NCI-H2196 treated with DMSO at 0.1 percent for 48 hours (cell line): ENCODE data around the gene SMAD7.

Experiments used
- DNase-seq: peaks from one replicate; lab custom pipeline; 2025; ENCODE audit not compliant: unreplicated experiment; lab: John Stamatoyannopoulos, UW

The SMAD7 gene

DNA sequence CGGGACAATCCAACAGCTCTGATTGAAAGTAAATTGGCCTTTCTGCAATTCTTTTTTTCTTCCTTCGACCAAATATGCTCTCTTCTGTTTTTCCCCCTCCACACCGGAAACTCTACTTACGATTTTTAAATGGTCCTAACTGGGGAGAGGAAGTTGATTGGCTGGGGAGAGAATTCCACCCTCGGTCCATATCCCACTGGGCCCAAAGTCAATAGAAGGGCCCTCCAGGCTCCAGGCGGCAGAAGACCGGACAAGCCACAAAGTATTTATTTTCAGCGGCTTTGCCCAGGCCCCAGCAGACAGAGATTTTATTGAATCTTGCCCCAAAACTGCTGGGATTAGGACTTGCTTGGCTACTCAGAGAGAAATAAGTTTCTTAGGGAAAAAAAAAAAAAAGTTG lies 37.1 kb upstream of the SMAD7 start:
- no peak for DNase-seq

GRCh38 chr18:48986851-48987761 lies 36.3 kb upstream of the SMAD7 start:
- DNase-seq = no peak

- no peak for DNase-seq
These were observed 34.4 kb upstream of the SMAD7 start for GRCh38 chr18:48985161-48985560.

DNA sequence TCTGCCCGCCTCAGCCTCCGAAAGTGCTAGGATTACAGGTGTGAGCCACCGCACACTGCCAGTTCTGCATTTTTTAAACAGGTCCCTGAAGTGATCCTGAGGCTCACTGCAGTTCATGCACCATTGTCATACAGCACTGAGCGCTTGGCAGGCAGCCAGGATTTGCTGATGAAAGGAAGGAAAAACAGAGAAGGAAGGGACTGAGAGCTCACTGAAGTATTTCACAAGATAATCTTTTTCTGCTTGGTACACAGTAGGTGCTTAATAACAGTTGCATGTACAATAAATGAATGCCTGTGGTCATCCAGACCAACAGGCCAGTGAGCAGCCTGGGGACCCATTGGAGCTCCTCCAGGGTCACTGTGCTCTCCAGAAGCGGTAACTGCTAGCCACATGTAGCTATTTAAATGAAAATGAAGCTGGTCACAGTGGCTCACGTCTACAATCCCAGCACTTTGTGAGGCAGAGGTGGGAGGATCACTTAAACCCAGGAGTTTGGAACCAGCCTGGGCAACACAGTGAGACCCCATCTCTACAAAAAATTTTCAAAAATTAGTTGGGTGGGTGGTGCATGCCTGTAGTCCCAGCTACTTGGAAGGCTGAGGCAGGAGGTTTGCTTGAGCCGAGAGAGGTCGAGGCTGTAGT lies 33.1 kb upstream of the SMAD7 start:
- DNase-seq = no peak

- DNase-seq = no peak
These were observed 31.5 kb upstream of the SMAD7 start for GRCh38 chr18:48982266-48982665.

DNA sequence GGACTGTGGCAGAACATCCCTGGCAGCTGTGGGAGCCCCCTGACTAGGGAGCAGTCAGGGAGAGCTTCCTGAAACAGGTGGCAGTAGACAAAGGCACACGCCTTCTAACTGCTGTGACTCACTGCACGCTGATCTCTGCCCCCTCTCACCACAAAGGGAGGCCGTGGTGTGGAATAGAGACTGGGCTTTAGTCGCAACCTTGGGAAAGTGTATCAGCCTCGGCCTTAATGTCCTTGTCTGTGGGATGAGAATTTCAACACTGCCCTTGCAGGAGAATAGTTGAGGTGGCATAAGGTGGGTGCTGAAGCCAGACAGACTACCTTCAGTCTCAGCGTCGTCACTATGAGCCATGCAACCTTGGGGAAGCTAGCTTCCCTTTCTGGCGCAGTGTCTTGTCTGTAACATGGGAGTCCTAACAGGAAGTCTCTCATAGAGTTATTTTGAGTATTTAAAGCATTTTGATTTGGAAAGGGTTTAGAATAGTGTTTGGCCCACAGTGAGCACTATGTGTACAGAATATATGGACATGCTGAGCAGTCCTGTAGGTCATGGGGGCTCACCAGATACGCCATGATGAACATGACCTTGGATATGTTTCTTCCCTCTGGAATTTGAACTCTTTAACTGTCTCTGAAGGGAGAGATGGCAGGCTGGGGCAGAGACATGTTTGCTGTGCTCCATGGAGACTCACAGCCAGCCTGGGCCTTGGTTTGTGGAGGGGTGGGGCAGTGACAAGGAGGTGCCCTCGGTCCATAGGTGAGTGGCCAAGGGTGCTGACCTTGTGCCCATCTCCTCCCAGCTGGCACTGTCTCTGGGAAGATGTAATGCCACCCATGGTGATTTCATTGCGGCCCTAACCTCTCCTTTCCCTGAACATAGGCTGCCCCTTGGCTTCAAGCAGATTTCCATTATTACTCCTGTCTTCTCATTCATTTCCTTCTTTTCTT lies 29.5 kb upstream of the SMAD7 start:
- DNase-seq = no peak

DNA sequence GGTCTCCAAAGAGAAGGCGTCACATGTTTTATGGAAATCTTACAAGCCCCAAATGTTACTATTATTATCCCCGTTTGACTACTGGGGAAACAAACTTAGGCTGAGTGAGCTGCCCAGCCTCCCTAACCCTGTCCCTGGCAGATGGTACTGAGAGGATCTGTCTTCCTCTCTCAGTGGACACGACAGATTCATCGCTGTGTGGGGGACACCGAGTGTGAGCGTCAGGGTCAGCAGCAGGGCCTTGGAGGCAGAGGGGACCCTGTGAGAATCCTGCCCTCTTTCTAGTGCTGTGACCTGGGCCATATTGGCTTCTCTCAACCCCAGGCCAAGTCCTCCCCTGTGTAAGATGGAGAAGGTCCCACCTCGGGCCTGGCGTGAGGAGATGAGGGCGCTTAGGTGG lies 27.1 kb upstream of the SMAD7 start:
- no peak for DNase-seq

- DNase-seq = peak; percentile 43
These were observed 25.3 kb upstream of the SMAD7 start for GRCh38 chr18:48975817-48976649.

- no peak for DNase-seq
These were observed 24.5 kb upstream of the SMAD7 start for GRCh38 chr18:48975120-48975816.

GRCh38 chr18:48974304-48975119 lies 23.7 kb upstream of the SMAD7 start:
- DNase-seq = no peak

- DNase-seq = no peak
These were observed 23.0 kb upstream of the SMAD7 start for GRCh38 chr18:48973731-48974130.

GRCh38 chr18:48968412-48969215 lies 17.8 kb upstream of the SMAD7 start:
- no peak for DNase-seq

- no peak for DNase-seq
These were observed 16.8 kb upstream of the SMAD7 start for GRCh38 chr18:48967545-48967944.

DNA sequence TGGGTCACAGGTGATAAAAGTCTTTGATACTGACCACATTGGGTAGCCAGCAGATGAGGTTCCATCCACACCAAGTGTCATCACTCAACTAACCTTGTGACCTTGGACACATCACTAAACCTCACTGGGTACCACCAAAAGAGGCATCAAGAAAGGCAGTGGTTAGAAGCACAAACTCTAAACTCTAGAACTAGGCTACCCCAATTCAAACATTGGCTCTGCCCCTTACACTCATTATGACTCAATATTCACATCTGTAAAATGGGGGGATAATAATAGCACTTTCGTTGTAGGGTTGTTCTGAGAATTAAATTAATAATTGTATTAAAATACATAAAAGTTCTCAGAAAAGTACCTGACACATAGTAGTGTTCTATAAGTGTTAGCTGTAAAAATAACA lies 15.8 kb upstream of the SMAD7 start:
- no peak for DNase-seq

GRCh38 chr18:48963586-48964470 lies 13.1 kb upstream of the SMAD7 start:
- no peak for DNase-seq

GRCh38 chr18:48962994-48963561 lies 12.3 kb upstream of the SMAD7 start:
- no peak for DNase-seq
